BE2C (cell line): ENCODE data around the gene WDR75.

Source experiments
- DNase-seq: peaks from one replicate; pipeline ENCODE4 v3.0.0-alpha.2; 2020
- H3K27me3 ChIP-seq: fragments of 250-450 bp; sonication (Bioruptor Pico); 2 replicates; pipeline ENCODE4 v1.5.1; 2020; ENCODE audit warnings: mild to moderate bottlenecking
- H3K36me3 ChIP-seq: fragments of 250-450 bp; sonication (Bioruptor Pico); 2 replicates; pipeline ENCODE4 v1.5.1; 2020; ENCODE audit warnings: mild to moderate bottlenecking
- H3K4me1 ChIP-seq: fragments of 250-450 bp; sonication (Bioruptor Pico); 2 replicates; pipeline ENCODE4 v1.5.1; 2020
- H3K4me3 ChIP-seq: 2 replicates; pipeline ENCODE4 v1.5.1; 2011; ENCODE audit warnings: low read depth, low read length
- H3K9me3 ChIP-seq: fragments of 250-450 bp; sonication (Bioruptor Pico); 2 replicates; pipeline ENCODE4 v1.5.1; 2020
- CTCF ChIP-seq: IDR thresholded peaks from 2 replicates; pipeline ENCODE4 v1.5.1; 2012; ENCODE audit warnings: mild to moderate bottlenecking, low read depth, low read length

The WDR75 gene

GRCh38 chr2:189481071-189481470 is 39.8 kb downstream of the WDR75 start:
- Histone ChIP-seq H3K4me1 (no peaks in the 10 kb centered on the region), H3K27me3 (no peaks in the 10 kb centered on the region), H3K4me3 (no peak overlapping the region), H3K9me3 (no peaks in the 10 kb centered on the region), H3K36me3 (peaks cover 1% of the 10 kb centered on the region)
- no peak for DNase-seq
- no peak for TF ChIP-seq CTCF

- Histone ChIP-seq H3K9me3 (no peaks in the 10 kb centered on the region), H3K27me3 (no peaks in the 10 kb centered on the region), H3K36me3 (no peaks in the 10 kb centered on the region), H3K4me1 (no peaks in the 10 kb centered on the region), H3K4me3 (no peak overlapping the region)
- DNase-seq, result no peak
- no peak for TF ChIP-seq CTCF
Observed at GRCh38 chr2:189483571-189483970, 42.3 kb downstream of the WDR75 start.

- H3K27me3 ChIP-seq, result no peaks in the 10 kb centered on the region
- H3K4me1 ChIP-seq, result no peaks in the 10 kb centered on the region
- peak; percentile 17 for DNase-seq
- H3K9me3 ChIP-seq, result no peaks in the 10 kb centered on the region
- no peak for TF ChIP-seq CTCF
- no peaks in the 10 kb centered on the region for H3K36me3 ChIP-seq
- H3K4me3 ChIP-seq, result no peak overlapping the region
Observed at GRCh38 chr2:189483980-189484740, 42.9 kb downstream of the WDR75 start.

GRCh38 chr2:189485146-189485545 is 43.9 kb downstream of the WDR75 start:
- no peaks in the 10 kb centered on the region for H3K9me3 ChIP-seq
- DNase-seq, result no peak
- no peaks in the 10 kb centered on the region for H3K4me1 ChIP-seq
- no peaks in the 10 kb centered on the region for H3K36me3 ChIP-seq
- no peak overlapping the region for H3K4me3 ChIP-seq
- no peak for TF ChIP-seq CTCF
- H3K27me3 ChIP-seq, result no peaks in the 10 kb centered on the region

- no peaks in the 10 kb centered on the region for H3K9me3 ChIP-seq
- no peak overlapping the region for H3K4me3 ChIP-seq
- H3K36me3 ChIP-seq, result no peaks in the 10 kb centered on the region
- TF ChIP-seq CTCF, result no peak
- H3K27me3 ChIP-seq, result no peaks in the 10 kb centered on the region
- H3K4me1 ChIP-seq, result no peaks in the 10 kb centered on the region
- no peak for DNase-seq
Observed at GRCh38 chr2:189486237-189486770, 45.0 kb downstream of the WDR75 start.

- Histone ChIP-seq H3K27me3 (no peaks in the 10 kb centered on the region), H3K9me3 (no peaks in the 10 kb centered on the region), H3K4me1 (no peaks in the 10 kb centered on the region), H3K4me3 (no peak overlapping the region), H3K36me3 (no peaks in the 10 kb centered on the region)
- no peak for TF ChIP-seq CTCF
- no peak for DNase-seq
Observed at GRCh38 chr2:189487283-189488007, 46.2 kb downstream of the WDR75 start.
